ENCODE results near the gene SORL1-AS1.

SORL1-AS1 gene

GRCh38 chr11:121449123-121449522 lies 3.6 kb downstream of the SORL1-AS1 start:
- Histone ChIP-seq H3K36me3 (ENCODE audit: insufficient read depth in 1 of 2, low read depth in 1 of 2) (no peaks in the 10 kb centered on the region), H3K9me3 (no peaks in the 10 kb centered on the region), H3K27ac (no peak overlapping the region), H3K4me1 (no peaks in the 10 kb centered on the region), H3K27me3 (ENCODE audit: insufficient read depth in 3 of 3, low read length in 2 of 3) (peaks cover 0 to 17% (median 2%) of the 10 kb centered on the region in 3 donors), H3K4me3 (no peak overlapping the region)
- whole genome bisulfite sequencing, 3 donors: 94 to 95% (median 94%) methylated on average over 4 of the region's 4 CpGs
- DNase-seq: no peak
- intact Hi-C loops (cut with DNase I): no loop called here
- ATAC-seq: no peak
- TF ChIP-seq, protein P1, sequence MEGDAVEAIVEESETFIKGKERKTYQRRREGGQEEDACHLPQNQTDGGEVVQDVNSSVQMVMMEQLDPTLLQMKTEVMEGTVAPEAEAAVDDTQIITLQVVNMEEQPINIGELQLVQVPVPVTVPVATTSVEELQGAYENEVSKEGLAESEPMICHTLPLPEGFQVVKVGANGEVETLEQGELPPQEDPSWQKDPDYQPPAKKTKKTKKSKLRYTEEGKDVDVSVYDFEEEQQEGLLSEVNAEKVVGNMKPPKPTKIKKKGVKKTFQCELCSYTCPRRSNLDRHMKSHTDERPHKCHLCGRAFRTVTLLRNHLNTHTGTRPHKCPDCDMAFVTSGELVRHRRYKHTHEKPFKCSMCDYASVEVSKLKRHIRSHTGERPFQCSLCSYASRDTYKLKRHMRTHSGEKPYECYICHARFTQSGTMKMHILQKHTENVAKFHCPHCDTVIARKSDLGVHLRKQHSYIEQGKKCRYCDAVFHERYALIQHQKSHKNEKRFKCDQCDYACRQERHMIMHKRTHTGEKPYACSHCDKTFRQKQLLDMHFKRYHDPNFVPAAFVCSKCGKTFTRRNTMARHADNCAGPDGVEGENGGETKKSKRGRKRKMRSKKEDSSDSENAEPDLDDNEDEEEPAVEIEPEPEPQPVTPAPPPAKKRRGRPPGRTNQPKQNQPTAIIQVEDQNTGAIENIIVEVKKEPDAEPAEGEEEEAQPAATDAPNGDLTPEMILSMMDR (IDR thresholded peaks at IDR 0.05): no peak

DNA sequence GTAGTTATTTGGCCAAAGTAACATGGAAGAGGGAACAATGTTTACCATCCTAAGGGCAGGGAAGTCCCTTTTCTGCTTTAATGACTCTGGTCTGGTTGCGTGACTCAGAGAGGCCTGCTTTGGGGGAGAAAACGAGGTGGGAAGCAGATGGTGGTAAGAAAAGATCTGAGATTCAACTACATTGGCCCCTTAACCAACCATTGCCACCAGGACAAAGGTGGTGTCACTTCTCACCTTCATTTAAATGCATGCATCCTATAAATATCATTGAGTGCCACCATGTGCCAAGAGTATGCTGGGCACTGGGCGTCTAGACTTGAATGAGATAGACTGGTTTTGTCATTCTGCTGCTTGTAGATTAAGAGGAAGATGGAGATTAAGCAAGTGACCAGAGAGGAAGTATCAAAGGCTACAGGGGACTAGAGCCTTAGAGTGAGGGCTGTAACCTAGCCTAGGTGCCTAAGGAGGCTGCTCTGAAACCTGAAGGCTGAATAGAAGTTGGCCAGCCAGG lies 4.3 kb downstream of the SORL1-AS1 start:
- Histone ChIP-seq H3K9me3 (no peaks in the 10 kb centered on the region), H3K36me3 (ENCODE audit: insufficient read depth in 1 of 2, low read depth in 1 of 2) (no peaks in the 10 kb centered on the region), H3K27ac (no peak overlapping the region), H3K27me3 (ENCODE audit: insufficient read depth in 3 of 3, low read length in 2 of 3) (peaks cover 0 to 17% (median 2%) of the 10 kb centered on the region in 3 donors), H3K4me3 (no peak overlapping the region), H3K4me1 (no peaks in the 10 kb centered on the region)
- ATAC-seq (no peak), DNase-seq (no peak)
- intact Hi-C loops (cut with DNase I): no loop called here
- TF ChIP-seq, protein P1 (IDR thresholded peaks at IDR 0.05): no peak
- WGBS, 3 donors: 84 to 90% (median 88%) methylated on average over 3 of the region's 3 CpGs

DNA sequence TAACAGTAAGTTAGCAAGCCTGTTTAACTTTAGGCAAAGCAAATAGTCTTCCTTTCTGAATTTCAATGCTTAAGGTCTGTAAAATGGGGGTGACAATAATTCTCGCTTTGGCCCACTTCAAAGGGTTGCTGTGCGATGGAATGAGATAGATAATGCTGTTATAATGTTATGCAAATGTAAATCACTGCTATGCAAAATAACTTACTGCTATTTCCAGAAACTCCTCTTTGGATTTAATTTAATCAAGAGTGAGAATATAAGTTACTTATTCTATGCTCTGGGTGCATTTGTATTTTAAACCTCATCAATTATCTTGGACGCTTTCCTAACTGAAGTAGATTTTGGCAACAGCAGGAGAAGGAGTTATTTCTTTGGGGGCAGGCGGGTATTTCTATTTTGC lies 4.8 kb downstream of the SORL1-AS1 start:
- Histone ChIP-seq H3K27me3 (ENCODE audit: insufficient read depth in 3 of 3, low read length in 2 of 3) (peaks cover 0 to 16% (median 2%) of the 10 kb centered on the region in 3 donors), H3K4me3 (no peak overlapping the region), H3K4me1 (no peaks in the 10 kb centered on the region), H3K27ac (no peak overlapping the region), H3K36me3 (ENCODE audit: insufficient read depth in 1 of 2, low read depth in 1 of 2) (no peaks in the 10 kb centered on the region), H3K9me3 (no peaks in the 10 kb centered on the region)
- ATAC-seq (no peak), DNase-seq (no peak)
- intact Hi-C loops (cut with DNase I): no loop called here
- TF ChIP-seq, protein P1 (IDR thresholded peaks at IDR 0.05): no peak
- 95 to 97% (median 95%) methylated on average over 4 of the region's 4 CpGs for WGBS, 3 donors

DNA sequence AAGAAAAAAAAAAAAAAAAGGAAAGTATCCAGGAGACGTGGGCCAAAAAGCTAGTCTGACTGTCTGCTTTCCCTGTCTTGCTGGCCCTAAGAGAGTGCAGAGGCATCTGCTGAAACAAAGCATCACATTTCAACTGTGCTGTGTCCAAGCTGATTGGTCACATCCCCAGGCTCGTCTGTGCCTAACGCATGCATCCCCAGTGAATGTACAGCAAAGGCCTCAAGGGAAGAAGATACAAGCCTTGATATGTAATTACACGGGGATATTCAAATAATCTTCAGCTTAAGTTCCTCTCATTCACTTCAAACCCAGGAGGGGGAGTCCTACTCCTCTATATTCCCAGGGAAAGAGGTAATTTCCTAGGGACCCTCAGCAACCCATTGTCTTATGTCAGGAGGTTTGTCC lies 6.0 kb downstream of the SORL1-AS1 start:
- no peaks in the 10 kb centered on the region for H3K9me3 ChIP-seq
- no peak overlapping the region for H3K27ac ChIP-seq
- intact Hi-C loops (cut with DNase I): no loop called here
- no peaks in the 10 kb centered on the region for H3K36me3 ChIP-seq (ENCODE audit: insufficient read depth in 1 of 2, low read depth in 1 of 2)
- no peaks in the 10 kb centered on the region for H3K4me1 ChIP-seq
- peaks cover 0 to 7% (median 0%) of the 10 kb centered on the region in 3 donors for H3K27me3 ChIP-seq (ENCODE audit: insufficient read depth in 3 of 3, low read length in 2 of 3)
- TF ChIP-seq, protein P1 (IDR thresholded peaks at IDR 0.05): no peak
- DNase-seq (no peak), ATAC-seq (no peak)
- WGBS, 3 donors: 27 to 42% (median 29%) methylated on average over 4 of the region's 4 CpGs
- no peak overlapping the region for H3K4me3 ChIP-seq
